Heart right ventricle (tissue), 16 donors: Measurements from ENCODE around the gene MERTK. TPM values are rescaled to one million over a fixed set of nuclear protein-coding genes. Genes with fewer than 3 reads are reported as not detected.

ENCODE experiments used
- ATAC-seq, 8 donors: fragments of 200-7000 bp; cut with Tn5 transposase; one replicate each; pipeline ENCODE4 v1.9.1; 2020; ENCODE audit warnings: mild to moderate bottlenecking in 8 of 8, moderate library complexity in 8 of 8, moderate number of reproducible peaks in 1 of 8
- DNase-seq, 2 donors: peaks; one replicate each; pipeline ENCODE4 v3.0.0-alpha.2; 2020
- H3K27ac ChIP-seq, 10 donors: fragments of 200-600 bp; sonication (generic) in 2 of 10; one replicate each; pipeline versions ENCODE4 v1.5.0 to v1.8.0; 2020 to 2022; ENCODE audit warnings: mild to moderate bottlenecking in 3 of 10
- H3K27me3 ChIP-seq, 7 donors: fragments of 200-600 bp; one replicate each; pipeline ENCODE4 v1.8.0; 2021 to 2022; ENCODE audit warnings: mild to moderate bottlenecking in 2 of 7
- H3K36me3 ChIP-seq, 9 donors: fragments of 200-600 bp; sonication (generic) in 1 of 9; one replicate each; pipeline versions ENCODE4 v1.5.0 to v1.8.0; 2020 to 2022; ENCODE audit warnings: mild to moderate bottlenecking in 2 of 9
- H3K4me1 ChIP-seq, 9 donors: fragments of 200-600 bp; sonication (generic) in 1 of 9; one replicate each; pipeline versions ENCODE4 v1.5.0 to v1.8.0; 2020 to 2022; ENCODE audit warnings: mild to moderate bottlenecking in 4 of 9
- H3K4me3 ChIP-seq, 10 donors: fragments of 200-600 bp; sonication (generic) in 2 of 10; one replicate each; pipeline versions ENCODE4 v1.5.0 to v1.8.0; 2020 to 2022; ENCODE audit warnings: mild to moderate bottlenecking in 7 of 10, moderate library complexity in 2 of 10
- H3K9me3 ChIP-seq, 11 donors: fragments of 200-600 bp in 10 of 11; sonication (generic) in 2 of 11; one replicate each; pipeline versions ENCODE4 v1.5.0 to v1.8.0; 2013 to 2022; ENCODE audit warnings: mild to moderate bottlenecking in 2 of 11, control low read depth in 1 of 11, moderate library complexity in 1 of 11
- WGBS, 2 donors: extraction: QIAGEN DNeasy Blood & Tissue Kit; methylation state at CpG; one replicate each; pipeline ENCODE4 v1.1.7; 2013; ENCODE audit warnings: inconsistent platforms in 1 of 2; 5-methylcytosine and 5-hydroxymethylcytosine counted together
- intact Hi-C, 10 donors: fragments of 100-400 bp; cut with DNase I; formaldehyde crosslinking; loops; one replicate each; pipeline versions ENCODE4 v1.11.1 to v1.14.2; 2022
- polyA plus RNA-seq, 2 donors: library from polyadenylated mRNA; stranded (reverse); fragments of 200-250 nt; gene quantifications; one replicate each; pipeline ENCODE4 v1.2.3, GENCODE V29; 2013
- total RNA-seq, 10 donors: library from RNA; stranded (reverse); fragmentation: NEBNext Ultra II Directional in 3 of 10; extraction: Animal tissue kit (Norgen Biotek cat#: 25700) in 3 of 10; gene quantifications; one replicate each; pipeline versions ENCODE4 v1.2.1 to v1.2.4, GENCODE V29; 2021 to 2023
- TF ChIP-seq, protein P1 (sequence below), 9 donors: fragments of 200-600 bp; sonication (generic) in 2 of 9; IDR thresholded peaks; one replicate each; pipeline versions ENCODE4 v1.5.0 to v1.8.0; 2021 to 2022; ENCODE audit warnings: antibody characterized with exemption in 9 of 9, mild to moderate bottlenecking in 5 of 9, moderate library complexity in 1 of 9
- donor health status: Arrhythmogenic right ventricular cardiomyopathy.
- donor health status: ischemic (EF 13 %, LVEDD 7.1; RV severe dilation, severe dysfunction).
- donor health status: healthy with polysubstance abuse.
- donor health status: DM: no; HTN: yes; CAD: no.
- donor health status: DM: no; HTN: no; CAD: no.
- donor health status: ischemic (EF 25% LVEDD 6.9; RV normal size, moderate dysfunction).
- donor health status: ischemic (EF 25% LVEDD 5.7; RV mildly dilated, moderate dysfunction).
- donor health status: healthy.
- donor health status: DM: yes; HTN: yes; CAD: no.
- donor health status: Ischemic cardiomyopathy.
- donor health status: ischemic (EF 35%, LVEDD 5.7; RV mildly dilated, moderate dysfunction).
- donor health status: nonischemic (EF 11% LVEDD 7.7; RV severe dilation, severe dysfunction).
- donor health status: DM: yes; HTN: yes; CAD: no.
- donor health status: PGD.
- donor health status: ischemic (EF 29% LVEDD 5.4; RV normal size, mild dysfunction).
- donor health status: nonischemic (EF 23%, LVEDD 6.1; RV moderate dilation, normal function).

MERTK gene
- total and polyA plus RNA-seq, 12 donors = 2.3 to 8.9 (median 3.9) TPM

DNA sequence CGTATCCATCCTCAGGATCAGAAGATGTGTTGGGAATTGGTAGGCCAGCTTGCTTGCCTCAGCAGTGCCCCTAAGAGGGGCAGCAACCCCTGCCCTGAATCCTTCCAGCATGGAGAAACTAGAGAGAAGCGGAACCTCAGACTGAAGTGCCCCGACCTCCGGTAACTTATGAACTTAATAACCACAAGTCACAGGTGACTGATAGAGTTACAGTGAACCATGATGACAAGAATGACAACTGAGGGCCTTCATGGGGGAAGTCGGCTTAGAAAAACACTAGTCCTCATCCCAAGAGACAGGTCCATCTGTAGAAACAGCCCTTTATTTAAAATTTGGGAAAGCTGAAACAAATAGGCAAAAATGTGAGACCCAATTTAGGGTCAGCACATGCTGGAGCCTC, 114.1 kb downstream of the MERTK start:
- 73 to 91% methylated on average over 5 of the region's 5 CpGs for WGBS, 2 donors
- Histone ChIP-seq H3K9me3 (no peaks in the 10 kb centered on the region), H3K27ac (no peak overlapping the region), H3K4me1 (peaks cover 0 to 11% (median 0%) of the 10 kb centered on the region in 9 donors), H3K27me3 (no peaks in the 10 kb centered on the region), H3K4me3 (no peak overlapping the region), H3K36me3 (peaks cover 0 to 89% (median 17%) of the 10 kb centered on the region in 9 donors)
- DNase-seq = no peak
- intact Hi-C loops = no loop called here
- no peak for ATAC-seq
- TF ChIP-seq, protein P1, sequence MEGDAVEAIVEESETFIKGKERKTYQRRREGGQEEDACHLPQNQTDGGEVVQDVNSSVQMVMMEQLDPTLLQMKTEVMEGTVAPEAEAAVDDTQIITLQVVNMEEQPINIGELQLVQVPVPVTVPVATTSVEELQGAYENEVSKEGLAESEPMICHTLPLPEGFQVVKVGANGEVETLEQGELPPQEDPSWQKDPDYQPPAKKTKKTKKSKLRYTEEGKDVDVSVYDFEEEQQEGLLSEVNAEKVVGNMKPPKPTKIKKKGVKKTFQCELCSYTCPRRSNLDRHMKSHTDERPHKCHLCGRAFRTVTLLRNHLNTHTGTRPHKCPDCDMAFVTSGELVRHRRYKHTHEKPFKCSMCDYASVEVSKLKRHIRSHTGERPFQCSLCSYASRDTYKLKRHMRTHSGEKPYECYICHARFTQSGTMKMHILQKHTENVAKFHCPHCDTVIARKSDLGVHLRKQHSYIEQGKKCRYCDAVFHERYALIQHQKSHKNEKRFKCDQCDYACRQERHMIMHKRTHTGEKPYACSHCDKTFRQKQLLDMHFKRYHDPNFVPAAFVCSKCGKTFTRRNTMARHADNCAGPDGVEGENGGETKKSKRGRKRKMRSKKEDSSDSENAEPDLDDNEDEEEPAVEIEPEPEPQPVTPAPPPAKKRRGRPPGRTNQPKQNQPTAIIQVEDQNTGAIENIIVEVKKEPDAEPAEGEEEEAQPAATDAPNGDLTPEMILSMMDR (IDR thresholded peaks at IDR 0.05) = no peak

DNA sequence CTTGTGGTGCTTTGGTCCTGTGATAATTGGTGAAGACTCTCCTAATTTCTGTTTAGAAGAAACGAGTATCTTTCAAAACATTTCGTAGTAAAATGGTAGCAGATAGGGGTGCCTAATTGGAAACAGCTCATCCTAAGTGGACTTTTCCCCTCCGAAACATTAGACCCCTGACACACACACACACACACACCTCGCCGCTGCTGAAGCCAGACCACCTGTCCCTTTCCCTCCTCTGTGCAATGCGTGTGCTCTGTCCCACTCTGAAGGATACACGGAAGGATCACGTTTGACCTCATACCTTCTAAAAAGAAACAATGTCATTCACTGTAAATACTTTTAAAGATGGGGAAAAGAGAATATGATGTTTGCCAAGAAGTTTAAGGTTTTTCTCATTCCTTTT, 120.4 kb downstream of the MERTK start:
- H3K27me3 ChIP-seq = no peaks in the 10 kb centered on the region
- no peak overlapping the region for H3K4me3 ChIP-seq
- H3K9me3 ChIP-seq = no peaks in the 10 kb centered on the region
- 90 to 96% methylated on average over 8 of the region's 8 CpGs for WGBS, 2 donors
- intact Hi-C loops = no loop called here
- H3K36me3 ChIP-seq = peaks cover 0 to 77% (median 5%) of the 10 kb centered on the region in 9 donors
- ATAC-seq (no peak), DNase-seq (no peak)
- no peak overlapping the region for H3K27ac ChIP-seq
- TF ChIP-seq, protein P1 (IDR thresholded peaks at IDR 0.05) = no peak
- peaks cover 0 to 27% (median 0%) of the 10 kb centered on the region in 9 donors for H3K4me1 ChIP-seq

DNA sequence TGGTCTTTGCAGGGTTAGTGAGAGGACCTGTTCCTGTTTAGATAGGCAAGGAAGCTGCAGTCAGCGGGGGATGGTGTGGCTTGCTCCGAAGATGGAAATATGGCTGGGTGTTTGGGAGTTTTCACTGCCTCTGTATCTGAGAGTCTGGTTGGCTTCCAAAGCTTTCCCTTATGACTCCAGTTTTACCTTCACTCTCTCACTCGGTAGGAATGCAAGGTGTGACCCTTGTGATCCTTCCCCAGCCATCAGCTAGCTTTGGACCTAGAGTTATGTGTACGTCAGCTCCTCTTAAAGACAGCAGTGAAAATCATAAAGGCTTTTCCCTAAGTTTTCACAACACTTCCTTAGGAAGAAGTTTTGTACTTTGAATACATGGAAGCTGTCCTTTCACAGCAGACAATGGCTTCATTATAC, 121.2 kb downstream of the MERTK start:
- ATAC-seq = no peak
- Histone ChIP-seq H3K36me3 (peaks cover 0 to 76% (median 5%) of the 10 kb centered on the region in 9 donors), H3K27me3 (no peaks in the 10 kb centered on the region), H3K4me1 (peaks cover 0 to 33% (median 0%) of the 10 kb centered on the region in 9 donors), H3K4me3 (no peak overlapping the region), H3K9me3 (no peaks in the 10 kb centered on the region), H3K27ac (peak overlapping the region in 1 of 10 donors; percentile 12)
- TF ChIP-seq, protein P1 (IDR thresholded peaks at IDR 0.05) = no peak
- no peak for DNase-seq
- WGBS, 2 donors = 58 to 68% methylated on average over 4 of the region's 4 CpGs
- intact Hi-C loops = no loop called here

DNA sequence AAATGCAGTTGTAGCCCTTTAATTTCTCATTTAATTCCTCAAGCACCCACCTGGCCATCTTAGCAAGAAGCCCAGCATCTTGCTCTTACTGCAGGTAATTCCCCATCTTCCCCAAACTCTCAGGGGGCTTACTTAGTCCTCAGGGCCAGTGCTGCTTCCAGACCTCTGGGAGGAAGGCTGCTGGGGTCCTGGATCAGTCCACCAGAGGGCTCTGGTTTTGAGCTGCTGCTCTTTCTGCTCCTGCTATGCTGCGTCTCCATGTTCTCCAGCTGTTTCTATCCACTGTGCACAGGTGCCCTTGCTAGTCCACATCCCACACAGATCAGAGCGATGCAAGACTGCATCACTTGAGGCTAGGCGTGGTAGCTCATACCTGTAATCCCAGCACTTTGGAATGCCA, 122.2 kb downstream of the MERTK start:
- WGBS, 2 donors = 80 to 93% methylated on average over 3 of the region's 3 CpGs
- H3K27ac ChIP-seq = no peak overlapping the region
- no peaks in the 10 kb centered on the region for H3K27me3 ChIP-seq
- TF ChIP-seq, protein P1 (IDR thresholded peaks at IDR 0.05) = no peak
- no peak overlapping the region for H3K4me3 ChIP-seq
- peaks cover 0 to 70% (median 5%) of the 10 kb centered on the region in 9 donors for H3K36me3 ChIP-seq
- H3K4me1 ChIP-seq = peaks cover 0 to 33% (median 0%) of the 10 kb centered on the region in 9 donors
- no peaks in the 10 kb centered on the region for H3K9me3 ChIP-seq
- DNase-seq (no peak), ATAC-seq (no peak)
- intact Hi-C loops = no loop called here
